HG02678 (cell line): ENCODE measurements around the gene NSMF.
"Not testable (repeated sequence)": the region's sequence is repeated elsewhere in the genome, so short reads cannot be mapped to it uniquely, and the experiment has no call there.

ENCODE experiments used
- ATAC-seq: cut with Tn5 transposase; IDR thresholded peaks from one replicate; pipeline ENCODE4 v1.9.1; 2021; ENCODE audit warnings: mild to moderate bottlenecking, moderate library complexity; ENCODE audit not compliant: unreplicated experiment

NSMF gene

DNA sequence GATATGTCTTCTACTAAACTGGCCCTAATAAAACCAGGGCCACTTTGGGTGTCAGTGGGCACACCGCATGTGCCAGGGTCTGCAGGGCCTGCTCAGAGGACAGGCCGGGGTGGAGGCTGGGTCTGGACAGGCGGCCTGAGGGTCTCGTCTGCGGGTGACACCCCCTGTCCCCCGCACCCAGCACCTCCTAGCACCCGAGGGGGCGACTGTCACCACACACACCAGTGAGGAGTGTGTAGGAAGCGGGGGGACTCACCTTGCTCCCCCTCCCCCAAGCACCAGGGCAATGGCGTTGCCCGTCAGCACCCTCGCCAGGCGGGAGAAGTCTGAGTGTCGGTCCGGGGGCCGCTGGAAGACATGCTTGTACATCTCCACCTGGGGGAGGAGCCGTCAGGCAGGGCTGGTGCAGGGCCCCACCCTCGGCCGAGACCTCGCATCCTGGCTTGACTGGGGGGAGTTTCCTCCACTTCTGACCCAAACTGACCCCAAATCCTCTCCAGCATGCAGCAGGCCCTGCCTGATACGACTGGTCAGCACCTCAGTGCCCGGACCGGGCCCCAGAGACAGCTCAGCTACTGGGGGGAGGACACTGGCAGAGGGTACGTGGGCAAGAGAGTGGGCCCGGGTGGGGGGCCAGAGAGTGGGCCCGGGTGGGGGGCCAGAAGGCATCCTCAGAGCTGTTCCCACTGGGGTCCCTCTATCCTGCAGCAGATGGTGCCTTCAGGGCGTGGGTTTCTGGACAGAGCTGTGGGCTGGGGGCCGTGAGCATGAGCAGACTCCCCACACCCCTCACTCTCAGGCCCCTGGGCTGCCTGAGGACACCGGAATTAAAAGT lies 18.9 kb upstream of the NSMF start:
- ATAC-seq, result no peak

DNA sequence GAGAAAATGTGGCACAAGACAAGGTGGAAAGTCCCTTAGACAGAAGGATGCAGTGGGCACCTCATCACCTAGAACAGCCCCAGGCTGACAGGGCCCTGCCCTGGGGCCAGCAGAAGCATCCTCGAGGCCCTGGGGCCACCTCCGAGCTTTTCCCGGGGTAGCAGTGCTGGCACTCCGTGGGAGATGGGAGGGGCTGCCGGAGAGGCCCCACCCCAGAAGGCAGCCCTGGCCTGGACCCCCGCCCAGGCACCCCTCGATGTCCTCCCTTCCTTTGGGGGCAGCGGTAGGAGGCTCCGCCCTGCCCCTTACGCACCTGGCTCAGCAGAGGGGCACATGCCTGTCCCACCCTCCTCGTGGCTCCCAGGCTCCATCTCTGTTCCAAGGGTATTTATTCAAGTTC lies 17.7 kb upstream of the NSMF start:
- ATAC-seq, result no peak

DNA sequence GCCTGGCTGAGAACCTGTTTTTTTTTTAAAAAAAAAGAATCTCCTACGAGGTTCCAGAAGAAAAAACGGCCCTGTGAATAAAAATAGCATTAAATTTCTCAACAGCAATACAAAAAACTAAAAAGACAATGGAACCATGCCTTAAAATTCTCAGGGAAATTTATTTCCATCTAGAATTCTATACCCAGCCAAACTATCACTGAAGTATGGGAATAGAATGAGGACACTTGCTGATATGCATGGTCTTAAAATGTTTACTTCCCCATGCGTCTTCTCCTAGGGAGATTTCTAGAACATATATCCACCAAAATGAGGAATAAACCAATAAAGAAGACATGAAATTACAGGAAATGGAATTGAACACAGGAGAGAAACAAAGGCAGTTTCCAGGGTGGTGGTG lies 16.5 kb upstream of the NSMF start:
- no peak for ATAC-seq

DNA sequence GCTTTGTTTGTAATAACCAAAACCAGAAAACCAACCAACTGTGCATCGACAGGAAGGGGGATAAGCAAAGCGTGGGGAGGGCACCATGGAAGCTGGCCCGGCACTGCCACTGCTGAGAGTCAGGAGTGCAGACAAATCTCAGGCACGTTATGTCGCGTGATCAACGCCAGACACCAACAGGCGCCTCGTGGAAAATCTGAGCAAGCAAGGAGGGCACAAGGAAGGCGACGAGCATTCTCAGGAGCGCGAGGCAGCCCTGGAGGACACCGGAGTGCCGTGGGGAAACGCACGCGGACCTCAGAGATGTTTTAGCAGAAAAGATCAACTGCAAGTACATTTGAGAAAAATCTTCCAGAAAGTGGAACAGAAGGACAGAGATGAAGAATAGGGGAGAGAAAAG lies 15.1 kb upstream of the NSMF start:
- ATAC-seq, result no peak

DNA sequence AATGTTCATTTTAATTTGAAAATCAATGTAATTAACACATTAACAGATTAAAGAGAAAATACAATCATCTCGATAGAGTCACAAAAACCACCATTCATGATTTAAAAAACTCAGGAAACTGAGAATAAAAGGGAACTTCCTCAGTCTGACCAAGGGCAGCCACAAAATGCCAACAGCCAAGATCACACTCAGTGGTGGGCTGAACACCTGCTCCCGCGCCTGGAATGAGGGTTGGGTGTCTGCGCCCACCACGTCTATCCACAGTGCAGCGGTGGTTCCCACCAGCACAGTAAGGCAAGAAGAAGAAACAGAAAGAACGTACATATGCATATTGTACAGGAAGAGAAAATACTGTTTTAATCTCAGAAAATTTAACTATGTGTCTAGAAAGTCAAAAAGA lies 11.7 kb upstream of the NSMF start:
- ATAC-seq, result no peak

DNA sequence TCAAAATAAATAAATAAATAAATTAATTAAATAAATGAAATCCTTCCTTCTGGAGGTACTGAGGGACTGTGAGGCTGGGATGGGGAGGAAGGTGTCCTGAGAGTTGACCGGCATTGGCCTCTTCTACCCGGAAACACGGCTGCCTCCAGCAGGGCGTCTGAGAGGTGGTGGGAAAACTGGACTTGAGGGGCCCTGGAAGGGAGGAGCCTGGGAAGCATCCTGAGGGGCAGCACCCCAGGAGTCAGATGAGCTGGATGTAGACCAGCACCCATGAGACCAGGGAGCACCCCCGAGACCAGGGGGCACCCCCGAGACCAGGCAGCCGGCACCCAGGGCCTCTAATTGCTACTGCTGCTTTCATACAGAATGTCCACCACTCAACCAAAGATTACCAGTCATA lies 8.8 kb upstream of the NSMF start:
- no peak for ATAC-seq

DNA sequence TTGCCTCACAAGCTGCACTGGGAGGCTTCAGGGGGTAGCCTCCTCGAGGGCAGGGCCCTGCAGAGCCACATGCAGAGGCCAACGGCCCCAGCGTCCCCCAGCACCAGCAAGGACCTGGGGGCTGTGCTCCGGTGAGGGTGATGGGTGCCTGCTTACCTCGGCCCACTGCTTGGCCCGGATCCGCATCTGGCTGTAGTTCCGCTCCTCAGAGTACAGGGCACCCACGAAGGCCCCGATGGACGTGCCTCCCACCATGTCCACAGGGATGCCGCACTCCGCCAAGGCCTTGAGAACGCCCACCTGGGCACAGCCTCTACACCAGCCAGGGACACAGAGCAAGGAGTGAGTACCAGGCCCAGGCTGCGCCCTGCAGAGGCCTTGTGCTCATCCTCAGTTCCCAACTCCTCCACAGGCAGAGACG lies 8.0 kb upstream of the NSMF start:
- ATAC-seq, result no peak

DNA sequence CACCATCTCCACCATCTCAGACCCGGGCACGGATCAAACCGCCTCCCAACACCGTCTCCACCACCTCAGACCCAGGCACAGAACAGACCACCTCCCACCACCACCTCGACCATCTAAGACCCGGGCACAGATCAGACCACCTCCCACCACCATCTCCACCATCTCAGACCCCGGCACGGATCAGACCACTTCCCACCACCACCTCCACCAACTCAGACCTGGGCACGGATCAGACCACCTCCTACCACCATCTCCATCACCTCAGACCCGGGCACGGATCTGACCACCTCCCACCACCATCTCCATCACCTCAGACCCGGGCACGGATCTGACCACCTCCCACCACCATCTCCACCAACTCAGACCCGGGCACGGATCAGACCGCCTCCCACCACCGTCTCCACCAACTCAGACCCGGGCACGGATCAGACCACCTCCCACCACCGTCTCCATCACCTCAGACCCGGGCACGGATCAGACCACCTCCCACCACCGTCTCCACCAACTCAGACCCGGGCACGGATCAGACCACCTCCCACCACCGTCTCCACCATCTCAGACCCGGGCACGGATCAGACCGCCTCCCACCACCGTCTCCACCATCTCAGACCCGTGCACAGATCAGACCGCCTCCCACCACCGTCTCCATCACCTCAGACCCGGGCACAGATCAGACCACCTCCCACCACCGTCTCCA lies 7.4 kb upstream of the NSMF start:
- ATAC-seq, result not testable (repeated sequence)

DNA sequence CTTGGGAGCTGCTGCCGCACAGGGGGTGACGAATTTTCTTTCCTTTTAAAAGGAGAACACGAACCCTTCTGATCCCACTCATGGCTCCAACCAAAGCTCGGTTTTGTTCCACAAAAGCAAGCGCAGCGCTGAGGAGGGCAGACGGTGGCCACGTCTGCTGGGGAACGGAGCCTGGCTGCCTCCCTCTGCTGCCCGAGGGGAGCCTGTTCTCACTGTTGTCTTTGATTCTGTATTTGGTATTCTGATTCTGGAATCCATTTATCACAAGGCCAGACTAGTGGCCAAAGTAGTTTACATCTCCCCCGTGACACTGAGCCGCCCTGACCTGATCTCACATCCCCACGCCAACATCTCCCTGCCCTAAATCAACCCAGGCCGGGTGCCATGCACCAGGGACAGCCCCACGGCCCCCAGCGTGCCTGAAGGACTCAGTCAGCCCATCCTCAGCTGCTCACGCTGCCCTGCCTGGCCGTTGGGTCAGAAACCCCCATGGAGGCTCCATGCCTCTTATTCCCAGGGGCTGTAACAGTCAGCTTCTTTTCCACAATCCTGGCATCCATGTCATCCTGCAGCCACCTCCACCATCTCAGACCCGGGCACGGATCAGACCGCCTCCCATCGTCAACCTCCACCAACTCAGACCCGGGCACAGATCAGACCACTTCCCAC lies 6.7 kb upstream of the NSMF start:
- ATAC-seq, result no peak

DNA sequence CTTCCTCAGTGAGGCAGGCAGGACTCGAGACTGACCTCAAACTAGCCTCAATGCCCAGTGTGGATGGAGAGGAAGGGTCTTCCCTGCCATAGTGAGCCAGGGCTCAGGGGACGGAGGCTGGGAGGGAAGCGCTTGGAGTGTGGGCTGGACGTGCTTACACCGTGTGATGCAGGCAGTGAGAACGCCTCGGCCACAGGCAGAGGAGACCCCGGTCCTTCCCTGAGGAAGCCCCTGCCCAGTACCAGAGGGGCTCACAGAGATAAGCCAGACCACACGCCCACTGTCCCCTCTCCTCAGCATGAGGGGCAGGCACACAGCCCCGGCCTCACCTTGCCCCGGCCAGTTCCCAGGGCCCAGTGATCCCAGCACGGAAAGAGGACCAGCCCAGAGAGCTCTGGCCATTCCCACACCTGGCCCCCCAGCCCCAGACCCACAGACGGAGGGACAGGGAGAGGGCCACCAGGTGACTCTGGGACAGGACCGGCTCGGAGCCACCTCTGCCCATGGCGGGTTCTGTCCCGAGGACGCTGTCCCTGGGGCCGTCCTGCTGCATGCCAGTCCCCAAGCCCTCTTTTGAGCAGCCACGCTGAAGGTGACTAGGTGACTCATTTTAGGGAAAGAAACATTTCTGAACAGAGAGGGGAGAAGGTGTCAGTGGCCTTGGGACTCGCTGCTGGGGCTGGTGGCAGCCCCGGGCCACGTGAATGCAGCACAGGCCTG lies 6.0 kb upstream of the NSMF start:
- no peak for ATAC-seq

DNA sequence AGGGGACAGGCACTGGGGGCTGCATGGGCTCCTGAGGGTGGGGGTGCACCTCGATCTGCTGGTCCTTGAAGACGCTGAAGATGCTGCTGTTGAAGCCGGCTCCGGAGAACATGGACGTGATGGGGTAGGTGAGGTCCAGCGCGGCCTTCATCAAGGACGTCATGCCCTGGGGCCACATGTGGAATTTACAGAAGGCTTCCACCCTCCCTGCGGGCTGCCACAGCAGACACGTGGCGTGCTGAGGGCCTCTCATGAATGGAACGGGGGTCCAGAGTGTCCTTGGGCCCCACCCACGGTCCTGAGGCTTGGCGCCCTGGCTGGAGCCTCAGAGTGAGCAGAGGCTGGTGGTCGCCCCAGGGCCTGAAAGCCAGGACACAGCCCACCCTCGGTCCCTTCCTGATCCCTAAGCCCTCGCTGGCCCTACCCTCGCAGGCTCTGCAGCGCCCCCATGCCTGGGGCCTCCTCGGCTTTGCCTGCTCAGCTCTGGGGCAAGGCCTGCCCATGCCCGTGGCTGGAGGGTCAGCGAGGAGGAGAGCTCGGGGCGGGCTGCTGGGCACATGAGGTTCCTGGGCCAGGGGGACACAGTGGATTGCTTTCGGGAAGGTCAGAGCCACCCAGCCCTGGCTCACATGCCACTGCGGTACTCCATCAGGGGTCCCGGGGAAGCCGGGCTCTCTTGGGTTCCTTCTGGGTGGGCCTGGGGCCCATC lies 5.3 kb upstream of the NSMF start:
- no peak for ATAC-seq

DNA sequence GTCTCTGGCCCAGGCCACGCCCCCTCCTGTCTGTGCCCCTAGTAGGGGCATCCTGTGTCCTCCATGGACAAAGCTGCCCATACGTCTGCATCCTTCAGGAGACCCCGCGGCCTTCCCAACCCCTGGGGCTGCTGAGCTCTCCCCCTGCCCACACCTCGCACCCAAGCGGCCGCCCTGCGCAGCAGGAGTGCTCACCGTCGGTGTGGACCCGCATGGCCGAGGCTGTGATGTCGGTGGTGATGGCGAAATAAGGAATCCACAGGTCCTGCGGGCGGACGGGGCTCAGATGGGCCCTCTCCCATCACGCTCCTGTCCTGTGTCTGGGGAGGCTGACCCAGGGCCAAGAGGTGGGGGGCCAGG lies 4.8 kb upstream of the NSMF start:
- ATAC-seq, result no peak

DNA sequence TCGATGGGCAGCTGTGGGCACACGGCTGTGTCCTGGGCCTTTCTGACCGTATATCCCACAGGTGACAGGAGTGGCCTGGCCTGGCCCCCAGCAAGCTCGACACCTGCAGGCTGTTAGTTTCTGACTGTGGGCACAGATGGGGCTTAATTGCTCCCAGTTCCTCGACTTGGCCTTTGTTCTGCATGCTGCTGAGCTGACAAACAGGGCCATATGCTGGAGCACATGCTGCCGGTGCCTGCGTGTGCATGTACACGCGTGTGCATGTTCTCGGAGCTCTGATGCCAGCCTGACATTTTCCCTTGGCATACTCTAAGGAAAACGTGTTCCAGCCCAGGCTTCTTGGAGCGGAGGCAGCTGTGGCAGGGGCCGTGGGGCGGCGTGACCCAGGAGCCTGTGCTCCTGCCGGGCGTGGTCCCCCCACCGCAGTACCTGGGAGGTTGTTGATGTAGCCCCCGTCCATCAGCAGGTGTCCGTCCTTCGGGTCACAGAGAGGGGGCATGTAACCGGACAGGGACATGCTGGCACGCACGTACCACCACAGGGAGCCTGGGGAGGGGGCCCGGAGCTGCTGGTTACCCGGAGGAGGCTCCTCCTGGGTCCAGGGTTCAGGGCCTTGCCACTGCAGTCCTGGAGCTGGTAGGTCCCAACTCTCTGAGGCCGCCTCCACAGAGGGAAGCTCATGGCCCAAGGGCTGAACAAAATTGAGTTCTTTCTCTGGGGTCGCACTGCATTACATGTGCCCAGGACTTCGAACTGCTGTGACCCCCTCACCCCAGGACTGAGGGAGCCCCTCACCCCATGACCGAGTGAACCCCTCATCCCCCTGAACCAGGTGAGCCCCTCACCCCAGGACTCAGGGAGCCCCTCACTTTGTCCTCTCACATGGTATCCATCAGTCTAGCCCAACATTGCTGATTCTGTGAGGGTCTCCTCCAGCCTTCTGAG lies 4.1 kb upstream of the NSMF start:
- ATAC-seq, result no peak

DNA sequence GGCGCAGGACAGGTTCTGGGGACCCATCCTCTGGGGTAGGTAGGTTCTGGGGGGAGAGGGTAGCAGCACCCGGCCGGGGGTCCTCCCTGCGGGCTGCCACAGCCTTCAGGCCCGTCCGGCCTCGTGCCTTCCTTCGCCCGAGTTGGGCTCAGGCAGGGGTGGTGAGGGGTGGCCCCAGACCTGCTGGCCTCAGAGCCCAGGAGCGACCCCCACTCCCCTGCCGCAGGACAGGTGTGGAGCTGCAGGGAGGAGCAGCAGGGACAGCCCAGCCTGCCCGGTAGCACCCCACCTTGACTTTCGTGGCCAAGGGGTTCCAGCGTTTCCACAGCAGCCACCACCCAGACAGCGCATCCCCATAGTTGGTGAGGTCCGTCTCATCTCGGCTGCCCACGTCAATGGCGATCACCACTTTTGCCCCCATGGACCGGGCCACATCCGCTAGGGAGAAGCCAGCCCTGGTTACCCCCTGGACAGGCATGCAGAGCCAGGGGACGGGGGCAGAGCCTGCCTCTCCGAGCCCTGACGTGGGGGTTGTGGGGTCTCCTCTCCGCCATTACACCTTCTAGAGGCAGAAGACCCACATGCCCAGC lies 3.4 kb upstream of the NSMF start:
- no peak for ATAC-seq

DNA sequence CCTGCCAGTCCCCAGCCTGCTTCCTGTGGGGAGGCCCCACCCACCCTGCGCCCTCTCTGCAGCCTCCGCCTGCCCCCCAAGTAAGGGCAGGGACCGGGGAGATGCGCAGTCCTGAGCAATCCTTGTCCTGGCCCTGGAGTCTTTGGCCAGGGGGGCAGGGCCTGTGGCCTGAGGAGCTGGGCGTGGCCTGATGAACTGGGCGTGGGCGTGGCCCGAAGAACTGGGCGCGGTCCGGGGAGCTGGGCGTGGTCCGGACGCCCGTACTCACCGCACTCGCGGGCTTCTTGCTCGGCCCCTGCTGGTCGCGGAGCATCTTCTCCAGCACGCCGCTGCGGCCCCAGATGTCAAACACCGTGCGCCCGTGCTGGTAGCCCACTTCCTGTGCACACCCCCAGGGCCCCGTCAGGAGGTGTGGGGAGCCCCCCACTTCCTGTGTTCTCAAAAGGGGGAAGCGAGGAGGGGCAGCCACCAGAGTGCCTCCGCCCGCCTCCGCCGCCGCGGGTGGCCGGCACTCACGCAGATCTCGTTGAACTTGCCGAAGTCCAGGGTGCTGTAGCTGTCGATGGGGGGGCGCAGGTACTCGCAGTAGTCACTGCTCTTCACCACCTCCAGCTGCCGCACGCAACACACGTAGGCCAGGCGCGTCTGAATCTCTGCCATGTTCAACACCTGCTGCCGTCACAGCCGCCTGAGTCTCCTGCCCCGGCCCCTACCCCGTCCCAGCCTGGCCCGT lies 2.7 kb upstream of the NSMF start:
- peak; percentile 32 for ATAC-seq

DNA sequence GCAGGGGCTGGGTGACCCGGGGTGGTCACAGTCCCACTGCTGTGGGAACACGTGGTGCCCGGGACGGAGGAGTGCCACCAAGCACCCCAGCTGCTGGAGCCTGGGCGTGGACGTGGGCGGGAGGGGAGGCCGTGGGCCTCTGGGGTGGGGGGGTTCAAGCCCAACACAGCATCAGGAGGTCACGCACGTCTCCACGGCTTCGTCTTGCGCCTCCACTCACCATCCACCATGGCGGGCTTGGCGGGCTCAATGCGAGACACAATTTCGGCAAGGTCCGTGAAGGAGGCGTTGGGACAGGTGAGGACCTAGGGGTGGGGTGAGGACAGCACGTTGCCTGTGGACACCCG lies 2.2 kb upstream of the NSMF start:
- no peak for ATAC-seq

DNA sequence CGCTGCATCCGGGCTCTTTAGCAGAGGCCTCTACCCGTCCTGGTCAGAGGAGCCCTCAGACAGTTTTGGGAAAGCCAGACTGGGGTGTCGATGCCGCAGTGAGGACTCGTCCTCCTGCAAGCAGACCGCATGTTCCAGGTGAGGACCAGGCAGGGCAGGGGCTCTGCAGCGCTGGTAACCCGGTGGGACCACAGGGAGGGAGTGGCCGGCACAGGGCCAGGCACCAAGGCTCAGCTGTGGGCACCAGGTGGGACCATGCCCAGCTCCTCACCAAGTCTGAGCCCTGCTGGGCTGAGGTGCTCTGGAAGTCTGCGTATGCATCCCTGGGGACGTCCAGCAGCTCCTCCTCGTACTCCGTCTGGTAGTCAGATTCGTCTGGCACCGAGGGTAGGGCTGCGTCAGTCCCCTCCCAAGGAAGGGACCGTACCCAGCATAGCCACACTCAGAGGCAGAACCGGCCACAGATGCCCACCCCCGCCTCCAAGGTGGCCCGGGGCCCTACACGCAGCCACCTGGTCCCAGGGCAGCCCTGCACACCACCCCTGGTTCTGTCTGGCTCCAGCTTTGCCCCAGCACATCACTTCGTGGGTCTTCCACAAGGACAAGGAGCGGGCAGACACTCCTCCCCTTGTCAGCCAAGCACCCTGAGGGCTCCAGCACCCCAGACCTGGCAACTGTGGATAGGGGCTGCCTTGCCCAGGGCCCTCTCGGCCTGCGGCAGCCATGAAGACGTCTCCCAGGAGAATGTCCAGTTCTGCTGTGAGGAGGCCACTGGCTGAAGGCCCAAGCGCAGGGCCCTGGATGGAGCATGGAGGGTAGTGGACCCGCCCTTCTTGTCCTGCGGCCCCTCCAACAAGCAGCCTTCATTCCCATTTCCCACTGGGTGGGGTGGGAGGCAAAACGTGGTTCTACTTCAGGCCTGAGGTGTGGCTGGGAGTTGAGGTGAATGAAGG lies 1.5 kb upstream of the NSMF start:
- ATAC-seq, result no peak
